Cardiac fibroblast (primary cell): ENCODE measurements around the gene NRM.
A peak's percentile ranks its signal among the peaks of the same experiment; 100 is the strongest.

Source experiments
- DNase-seq, 2 donors: peaks; one replicate each; pipeline versions ENCODE4 v3.0.0 to v3.0.0-alpha.2; 2010; ENCODE audit warnings: low read depth in 2 of 2
- H3K4me3 ChIP-seq, 2 donors: replicated peaks in 1 of 2; 1 replicate in 1 of 2; 2 replicates in 1 of 2; pipeline ENCODE4 v1.5.1; 2011; ENCODE audit warnings: low read depth in 2 of 2, low read length in 2 of 2, mild to moderate bottlenecking in 2 of 2, moderate library complexity in 1 of 2
- TF ChIP-seq, protein P1 (sequence below): IDR thresholded peaks from one replicate; pipeline ENCODE4 v1.5.1; 2011; ENCODE audit warnings: low read depth, mild to moderate bottlenecking, low read length, inconsistent platforms

NRM gene

DNA sequence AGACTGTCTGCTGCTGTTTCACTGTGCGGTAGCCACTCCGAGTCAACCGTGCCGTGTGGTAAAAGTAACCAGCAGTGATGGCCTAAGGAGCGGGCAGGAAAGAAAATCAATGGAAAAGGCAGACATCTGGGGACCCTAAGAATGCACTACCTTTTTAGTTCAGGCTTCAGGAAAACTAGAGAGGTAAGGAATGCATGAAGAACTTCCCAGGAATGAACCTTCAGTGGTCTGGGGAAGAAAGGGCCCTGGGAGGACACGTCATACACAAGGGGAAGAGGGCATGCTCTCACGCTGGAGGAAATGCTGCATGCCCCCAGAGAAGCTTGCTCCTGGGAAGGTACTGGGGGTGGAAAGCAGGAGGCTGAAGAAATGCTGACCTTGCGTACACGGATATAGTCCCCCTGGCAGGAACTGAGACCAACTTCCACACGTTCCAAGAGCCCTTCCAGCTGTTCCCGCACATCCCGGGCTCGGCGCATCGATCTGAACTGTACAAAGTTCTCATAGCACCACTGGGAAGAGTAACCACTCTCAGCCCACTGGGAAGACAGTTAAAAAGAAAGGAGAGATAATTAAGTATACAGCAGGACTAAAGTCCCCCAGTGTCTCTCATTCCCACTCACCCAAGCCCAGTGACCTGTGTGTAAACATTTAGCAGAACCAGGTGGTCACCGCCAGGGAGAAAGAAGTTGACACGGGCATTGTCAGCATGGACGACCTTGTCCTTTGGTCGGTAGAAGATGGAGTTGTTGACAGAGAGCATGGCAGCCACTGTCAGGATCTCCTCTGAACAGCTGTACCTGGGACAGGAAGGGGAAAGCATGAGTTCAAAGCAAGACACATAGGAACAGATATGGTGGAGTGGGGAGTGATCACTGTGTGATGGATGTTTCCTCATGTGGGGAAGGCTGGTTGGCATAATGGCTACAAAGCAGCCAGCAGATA, 35.7 kb downstream of the NRM start:
- no peak for DNase-seq
- H3K4me3 ChIP-seq, result no peak overlapping the region
- TF ChIP-seq, protein P1, sequence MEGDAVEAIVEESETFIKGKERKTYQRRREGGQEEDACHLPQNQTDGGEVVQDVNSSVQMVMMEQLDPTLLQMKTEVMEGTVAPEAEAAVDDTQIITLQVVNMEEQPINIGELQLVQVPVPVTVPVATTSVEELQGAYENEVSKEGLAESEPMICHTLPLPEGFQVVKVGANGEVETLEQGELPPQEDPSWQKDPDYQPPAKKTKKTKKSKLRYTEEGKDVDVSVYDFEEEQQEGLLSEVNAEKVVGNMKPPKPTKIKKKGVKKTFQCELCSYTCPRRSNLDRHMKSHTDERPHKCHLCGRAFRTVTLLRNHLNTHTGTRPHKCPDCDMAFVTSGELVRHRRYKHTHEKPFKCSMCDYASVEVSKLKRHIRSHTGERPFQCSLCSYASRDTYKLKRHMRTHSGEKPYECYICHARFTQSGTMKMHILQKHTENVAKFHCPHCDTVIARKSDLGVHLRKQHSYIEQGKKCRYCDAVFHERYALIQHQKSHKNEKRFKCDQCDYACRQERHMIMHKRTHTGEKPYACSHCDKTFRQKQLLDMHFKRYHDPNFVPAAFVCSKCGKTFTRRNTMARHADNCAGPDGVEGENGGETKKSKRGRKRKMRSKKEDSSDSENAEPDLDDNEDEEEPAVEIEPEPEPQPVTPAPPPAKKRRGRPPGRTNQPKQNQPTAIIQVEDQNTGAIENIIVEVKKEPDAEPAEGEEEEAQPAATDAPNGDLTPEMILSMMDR, result no peak

DNA sequence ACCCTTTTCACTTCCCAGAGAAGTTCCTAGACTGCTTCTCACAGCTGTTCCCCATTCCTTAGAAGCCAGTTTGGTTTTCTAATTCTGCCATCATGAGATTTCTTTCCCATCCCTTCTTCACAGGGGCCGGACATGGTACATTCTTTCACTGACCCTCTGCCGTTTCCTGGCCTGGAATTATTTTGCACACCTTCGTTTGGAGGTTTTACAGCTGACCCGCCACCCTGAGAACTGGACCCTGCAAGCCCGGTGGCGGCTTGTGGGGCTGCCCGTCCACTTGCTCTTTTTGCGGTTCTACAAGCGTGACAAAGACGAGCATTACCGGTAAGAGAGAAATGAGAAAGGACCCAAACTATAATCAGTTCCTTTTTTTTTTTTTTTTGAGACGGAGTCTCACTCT, 39.6 kb downstream of the NRM start:
- no peak for DNase-seq
- TF ChIP-seq, protein P1, result no peak
- H3K4me3 ChIP-seq, result no peak overlapping the region

DNA sequence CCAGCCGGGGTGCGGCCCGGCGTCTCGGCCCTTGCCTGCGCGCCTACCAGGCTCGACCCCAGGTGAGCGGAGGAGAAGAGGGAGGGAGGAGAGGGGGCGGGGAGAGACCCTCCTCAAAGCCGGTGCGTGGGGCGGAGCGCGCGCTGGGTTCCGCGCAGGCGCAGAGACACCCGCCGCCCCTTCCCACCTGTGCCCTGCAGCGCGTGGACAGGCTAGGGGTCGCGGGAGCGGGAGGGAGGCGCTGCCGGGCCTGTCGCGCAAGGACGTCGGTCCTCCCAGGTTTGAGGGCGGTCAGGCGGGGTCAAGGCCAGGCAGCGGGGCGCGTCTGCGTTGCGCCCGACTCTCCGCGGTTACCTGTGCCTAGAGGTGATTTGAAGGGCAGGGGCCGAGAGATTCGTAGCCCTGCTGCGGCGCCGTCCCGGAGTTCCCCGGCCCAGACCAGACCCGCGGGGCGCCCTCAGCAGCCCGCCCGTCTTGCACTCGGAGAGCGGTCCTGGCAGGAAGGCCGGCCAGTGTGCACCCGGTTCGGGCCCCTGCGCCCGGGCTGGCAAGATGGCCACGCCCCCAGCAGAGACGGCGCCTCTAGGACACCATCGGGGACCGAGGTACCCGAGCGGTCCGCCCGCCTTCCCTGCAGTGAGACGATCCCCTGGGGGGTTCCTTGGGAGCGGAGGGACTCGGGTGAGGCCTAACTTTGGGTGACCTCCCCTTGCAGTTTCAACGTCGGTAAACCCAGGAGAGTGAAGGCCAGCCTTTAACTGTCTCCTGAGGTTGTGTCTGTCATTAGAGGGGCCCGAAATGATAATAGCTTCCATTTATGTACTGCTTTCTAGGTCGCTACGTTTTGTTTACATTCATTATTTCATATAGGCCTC, 43.3 kb downstream of the NRM start:
- TF ChIP-seq, protein P1, result no peak
- H3K4me3 ChIP-seq, result peak overlapping the region; percentile 90 to 92
- DNase-seq, result peak; percentile 48 to 59

DNA sequence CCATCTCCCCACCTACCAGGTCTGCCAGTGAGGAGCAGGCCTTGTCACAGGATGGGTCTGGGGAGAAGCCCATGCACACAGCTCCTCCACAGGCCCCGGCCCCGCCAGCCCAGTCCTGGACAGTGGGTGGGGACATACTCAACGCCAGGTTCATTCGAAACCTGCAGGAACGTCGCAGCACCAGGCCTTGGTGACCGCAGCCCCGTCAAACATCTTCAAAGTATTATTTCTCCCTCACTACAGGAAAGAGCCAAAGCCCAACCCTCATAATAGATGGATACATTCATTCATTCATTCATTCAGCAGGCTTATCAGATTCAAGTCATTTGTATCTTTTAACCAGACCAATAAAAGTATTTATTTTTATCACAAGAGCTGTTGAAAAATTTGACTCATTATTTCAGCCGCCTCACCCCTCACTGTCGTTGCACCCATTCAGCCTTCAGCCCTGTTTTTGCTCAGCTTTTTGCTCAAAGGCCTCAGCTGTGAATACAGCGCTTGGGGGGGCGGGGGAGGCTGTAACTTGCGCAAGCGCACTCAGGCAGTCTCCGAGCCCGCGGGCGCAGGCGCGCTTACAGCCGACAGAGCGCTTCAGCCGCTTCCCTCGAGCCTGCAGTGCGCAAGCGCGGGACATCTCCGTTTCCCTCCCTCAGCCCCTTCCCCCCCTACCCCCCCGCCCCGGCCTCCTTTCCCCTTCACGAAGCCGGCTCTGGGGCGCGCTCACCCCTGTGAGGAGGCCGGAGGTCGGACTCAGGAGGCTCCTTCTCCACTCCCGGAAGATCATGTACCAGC, 44.1 kb downstream of the NRM start, which contains the start of gene C6orf136:
TSS of gene C6orf136 (plus strand) at position 684 of the 792 bp plus-strand sequence. CDS start at position 783, 99 bp downstream.
- DNase-seq, result peak; percentile 94 to 96
- TF ChIP-seq, protein P1, result no peak
- H3K4me3 ChIP-seq, result peak within 1 kb of the TSS; percentile 90 to 92

DNA sequence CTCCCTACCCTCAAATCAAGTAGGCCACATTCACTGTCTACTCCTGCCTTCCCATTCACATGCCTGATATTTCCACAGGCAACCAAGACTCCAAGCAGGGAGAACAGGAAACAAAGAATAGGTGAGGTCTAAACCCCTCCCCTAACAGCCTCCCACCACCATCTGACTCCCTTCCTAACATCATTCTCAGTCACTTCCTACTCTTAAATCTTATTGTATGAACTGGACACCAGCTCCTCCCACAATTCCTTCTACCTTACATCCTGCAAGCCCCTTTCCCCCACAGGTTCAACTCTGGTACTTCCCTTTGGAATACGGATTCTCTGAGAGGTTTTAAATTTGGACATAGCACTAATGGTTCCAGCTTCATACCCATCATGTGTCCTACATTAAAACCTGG, 44.8 kb downstream of the NRM start:
- H3K4me3 ChIP-seq, result no peak overlapping the region
- DNase-seq, result no peak
- TF ChIP-seq, protein P1, result no peak

DNA sequence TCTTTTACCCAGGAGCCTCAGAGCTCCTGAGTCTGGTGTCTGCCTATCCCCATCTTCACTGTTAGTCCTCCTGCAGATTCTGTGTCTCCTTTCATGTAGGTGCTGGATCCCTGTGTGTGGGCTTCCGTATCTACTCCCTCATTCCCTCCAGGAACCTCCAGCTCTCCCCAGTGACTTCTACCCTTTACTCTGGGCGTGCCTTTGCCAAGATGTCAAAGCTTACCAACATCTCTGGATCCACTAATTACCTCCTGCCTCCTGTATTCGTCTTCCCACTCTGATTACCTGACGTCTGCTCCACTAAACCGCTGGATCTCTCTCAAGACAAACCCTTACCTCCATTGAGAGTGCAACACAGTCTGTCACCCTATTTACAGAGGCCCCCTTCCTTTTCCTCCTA, 46.0 kb downstream of the NRM start:
- H3K4me3 ChIP-seq, result no peak overlapping the region
- DNase-seq, result no peak
- TF ChIP-seq, protein P1, result no peak
